ENCODE results near the gene MAP2K7.
A peak's percentile ranks its signal among the peaks of the same experiment; 100 is the strongest.

MAP2K7 gene

DNA sequence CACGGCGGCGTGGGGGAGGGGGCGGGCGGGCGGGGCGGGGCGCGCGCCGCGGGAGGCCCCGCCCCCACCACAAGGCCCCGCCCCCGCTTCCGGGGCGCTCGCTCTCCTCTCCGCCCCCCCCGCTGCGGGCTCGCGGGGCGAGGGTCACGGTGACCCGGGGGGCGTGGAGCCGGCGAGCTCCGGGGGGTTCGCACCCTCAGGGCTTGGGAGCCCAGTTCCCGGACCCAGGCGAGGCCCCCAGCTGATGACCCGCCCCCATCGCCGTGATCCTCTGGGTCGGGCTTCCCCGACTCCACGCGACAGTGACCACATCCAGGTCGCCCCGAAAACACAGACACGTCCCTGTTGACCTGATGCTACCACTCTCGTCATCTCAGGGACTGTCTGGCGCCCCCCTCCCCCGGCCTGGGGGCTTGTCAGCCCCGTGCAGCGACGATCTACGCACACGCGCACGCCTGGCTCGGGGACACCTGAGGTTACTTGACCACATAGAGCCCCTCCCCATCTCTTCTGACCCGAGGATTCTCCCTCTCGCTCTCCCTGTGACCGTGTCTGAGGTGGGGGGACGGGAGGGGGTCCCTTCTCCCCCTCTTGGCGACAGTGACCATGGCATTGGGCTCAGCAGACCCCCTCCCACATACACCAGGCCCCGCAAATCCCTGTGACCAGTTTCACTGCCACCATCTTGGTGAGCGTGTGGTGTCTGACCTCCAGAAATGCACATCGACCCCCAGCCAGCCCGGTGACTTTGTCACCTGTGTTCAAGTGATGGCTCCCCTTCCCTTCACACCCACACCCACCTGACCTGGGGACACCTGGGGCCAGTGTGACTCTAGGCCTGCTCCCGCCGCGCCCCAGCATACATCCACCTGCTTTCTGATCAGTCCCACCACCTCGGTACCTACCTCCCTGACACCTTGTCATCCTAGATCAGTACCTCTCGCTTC, 670 bp downstream of the MAP2K7 start:
- H3K4me3 Mint-ChIP-seq: peak overlapping the region; percentile 88
- H3K27ac Mint-ChIP-seq: peak overlapping the region; percentile 92
- peaks cover 22% of the 10 kb centered on the region for H3K4me1 Mint-ChIP-seq (ENCODE audit: low read depth)
- peak; percentile 70 for DNase-seq (ENCODE audit: low spot score)
- H3K36me3 Mint-ChIP-seq (ENCODE audit: low read depth): peaks cover 12% of the 10 kb centered on the region
- H3K9me3 Mint-ChIP-seq: no peaks in the 10 kb centered on the region
- peaks cover 3% of the 10 kb centered on the region for H3K27me3 Mint-ChIP-seq (ENCODE audit: low read depth)

DNA sequence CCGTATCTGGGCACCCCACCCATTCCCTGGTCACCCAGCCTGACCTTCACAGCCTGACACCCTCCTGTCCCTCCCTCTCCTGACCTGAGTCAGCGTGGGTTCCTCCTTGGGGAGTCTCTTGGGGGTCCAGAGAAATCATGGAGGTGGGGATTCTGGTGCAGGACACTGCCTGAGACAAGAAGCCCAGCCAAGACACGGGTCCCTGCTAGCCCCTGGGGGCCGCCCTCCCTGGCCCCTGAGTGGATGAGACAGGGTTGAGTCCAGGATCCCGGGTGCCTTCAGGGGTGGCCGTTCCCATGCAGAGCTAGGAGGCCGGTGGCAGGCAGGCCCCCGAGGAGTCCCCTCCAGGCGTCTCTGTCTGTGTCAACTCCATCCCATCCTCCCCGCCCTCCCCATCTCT, 1.6 kb downstream of the MAP2K7 start:
- Mint-ChIP-seq H3K27me3 (ENCODE audit: low read depth) (peaks cover 3% of the 10 kb centered on the region), H3K4me3 (peak overlapping the region; percentile 88), H3K9me3 (no peaks in the 10 kb centered on the region), H3K27ac (peak overlapping the region; percentile 89), H3K36me3 (ENCODE audit: low read depth) (peaks cover 12% of the 10 kb centered on the region), H3K4me1 (ENCODE audit: low read depth) (peaks cover 22% of the 10 kb centered on the region)
- no peak for DNase-seq (ENCODE audit: low spot score)

DNA sequence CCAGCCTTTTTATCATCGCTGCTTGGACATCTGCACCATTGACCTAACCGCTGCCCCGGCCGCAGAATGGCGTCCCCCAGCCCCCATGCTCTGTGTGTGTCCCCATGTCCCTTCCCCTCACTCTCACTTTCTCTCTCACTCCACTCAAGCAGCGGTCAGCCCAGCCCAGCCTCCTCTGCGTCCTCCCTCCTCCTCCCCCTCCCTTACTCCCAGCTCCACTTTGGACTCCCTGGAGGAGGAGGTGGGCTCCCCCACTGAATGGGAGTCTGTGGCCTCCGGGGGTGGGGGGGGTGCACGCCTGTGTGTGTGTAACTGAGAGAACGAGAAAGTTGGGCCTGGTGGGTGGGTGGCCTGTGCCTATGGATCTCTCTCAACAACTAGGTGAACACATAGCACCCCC, 2.2 kb downstream of the MAP2K7 start:
- Mint-ChIP-seq H3K27ac (peak overlapping the region; percentile 86), H3K27me3 (ENCODE audit: low read depth) (peaks cover 3% of the 10 kb centered on the region), H3K36me3 (ENCODE audit: low read depth) (peaks cover 15% of the 10 kb centered on the region), H3K4me1 (ENCODE audit: low read depth) (peaks cover 22% of the 10 kb centered on the region), H3K9me3 (no peaks in the 10 kb centered on the region), H3K4me3 (peak overlapping the region; percentile 80)
- no peak for DNase-seq (ENCODE audit: low spot score)

GRCh38 chr19:7907122-7907521, 3.4 kb downstream of the MAP2K7 start:
- H3K4me1 Mint-ChIP-seq (ENCODE audit: low read depth): peaks cover 20% of the 10 kb centered on the region
- no peak overlapping the region for H3K4me3 Mint-ChIP-seq
- no peak overlapping the region for H3K27ac Mint-ChIP-seq
- H3K27me3 Mint-ChIP-seq (ENCODE audit: low read depth): peaks cover 3% of the 10 kb centered on the region
- DNase-seq (ENCODE audit: low spot score): no peak
- H3K9me3 Mint-ChIP-seq: no peaks in the 10 kb centered on the region
- peaks cover 22% of the 10 kb centered on the region for H3K36me3 Mint-ChIP-seq (ENCODE audit: low read depth)

DNA sequence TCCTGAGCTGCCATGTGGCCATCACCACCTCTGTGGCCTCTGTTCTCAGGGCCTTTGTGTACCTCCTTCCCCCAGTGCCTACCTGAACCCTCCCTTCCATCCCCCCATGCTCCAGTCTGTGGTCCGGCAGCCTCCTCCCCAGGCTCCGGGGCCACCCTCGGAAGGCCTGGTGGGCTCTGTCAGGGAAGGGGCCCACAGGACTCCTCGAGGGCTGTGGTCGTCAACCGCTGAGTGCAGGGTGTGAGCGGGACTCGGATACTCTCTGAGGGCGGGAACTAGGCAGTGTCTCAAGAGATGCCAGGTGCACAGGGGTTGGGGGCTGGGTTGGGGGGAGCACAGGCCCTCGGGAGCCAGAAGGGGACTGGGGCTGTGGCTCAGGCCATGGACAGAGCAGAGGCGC, 3.9 kb downstream of the MAP2K7 start:
- no peaks in the 10 kb centered on the region for H3K9me3 Mint-ChIP-seq
- H3K4me3 Mint-ChIP-seq: no peak overlapping the region
- DNase-seq (ENCODE audit: low spot score): no peak
- no peak overlapping the region for H3K27ac Mint-ChIP-seq
- peaks cover 18% of the 10 kb centered on the region for H3K4me1 Mint-ChIP-seq (ENCODE audit: low read depth)
- H3K36me3 Mint-ChIP-seq (ENCODE audit: low read depth): peaks cover 23% of the 10 kb centered on the region
- peaks cover 3% of the 10 kb centered on the region for H3K27me3 Mint-ChIP-seq (ENCODE audit: low read depth)

- Mint-ChIP-seq H3K36me3 (ENCODE audit: low read depth) (peaks cover 29% of the 10 kb centered on the region), H3K9me3 (no peaks in the 10 kb centered on the region), H3K4me1 (ENCODE audit: low read depth) (peaks cover 12% of the 10 kb centered on the region), H3K27ac (no peak overlapping the region), H3K27me3 (ENCODE audit: low read depth) (peaks cover 3% of the 10 kb centered on the region), H3K4me3 (no peak overlapping the region)
- no peak for DNase-seq (ENCODE audit: low spot score)
Measured at GRCh38 chr19:7908078-7908699, 4.5 kb downstream of the MAP2K7 start.

GRCh38 chr19:7908742-7909461, 5.2 kb downstream of the MAP2K7 start:
- H3K27me3 Mint-ChIP-seq (ENCODE audit: low read depth): no peaks in the 10 kb centered on the region
- no peaks in the 10 kb centered on the region for H3K9me3 Mint-ChIP-seq
- peaks cover 12% of the 10 kb centered on the region for H3K4me1 Mint-ChIP-seq (ENCODE audit: low read depth)
- no peak for DNase-seq (ENCODE audit: low spot score)
- H3K4me3 Mint-ChIP-seq: no peak overlapping the region
- peaks cover 30% of the 10 kb centered on the region for H3K36me3 Mint-ChIP-seq (ENCODE audit: low read depth)
- no peak overlapping the region for H3K27ac Mint-ChIP-seq

DNA sequence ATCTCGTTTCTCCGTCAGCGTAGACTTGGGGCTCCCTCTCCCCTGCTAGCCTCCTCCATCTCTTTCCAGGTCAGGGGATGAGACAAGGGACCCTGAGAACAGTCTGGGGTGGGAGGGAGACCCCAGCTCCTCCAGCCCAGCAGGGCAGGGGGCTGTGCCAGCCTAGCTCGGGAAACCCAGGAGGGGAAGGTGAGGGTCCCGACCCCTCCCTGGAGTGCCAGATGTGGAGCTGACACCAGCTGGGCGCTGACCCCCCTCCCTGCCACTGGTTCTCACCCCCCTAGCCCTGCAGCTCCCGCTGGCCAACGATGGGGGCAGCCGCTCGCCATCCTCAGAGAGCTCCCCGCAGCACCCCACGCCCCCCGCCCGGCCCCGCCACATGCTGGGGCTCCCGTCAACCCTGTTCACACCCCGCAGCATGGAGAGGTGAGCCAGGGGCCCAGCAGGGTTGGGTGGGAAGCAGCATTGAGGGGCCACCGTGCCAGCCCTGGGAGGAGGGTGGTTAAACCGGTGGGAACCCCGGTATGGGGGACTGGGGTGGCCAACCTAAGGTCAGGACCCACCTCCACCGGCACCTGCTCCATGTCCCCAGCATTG, 5.9 kb downstream of the MAP2K7 start:
- no peak for DNase-seq (ENCODE audit: low spot score)
- Mint-ChIP-seq H3K4me1 (ENCODE audit: low read depth) (peaks cover 10% of the 10 kb centered on the region), H3K27ac (no peak overlapping the region), H3K36me3 (ENCODE audit: low read depth) (peaks cover 28% of the 10 kb centered on the region), H3K9me3 (no peaks in the 10 kb centered on the region), H3K4me3 (no peak overlapping the region), H3K27me3 (ENCODE audit: low read depth) (no peaks in the 10 kb centered on the region)

DNA sequence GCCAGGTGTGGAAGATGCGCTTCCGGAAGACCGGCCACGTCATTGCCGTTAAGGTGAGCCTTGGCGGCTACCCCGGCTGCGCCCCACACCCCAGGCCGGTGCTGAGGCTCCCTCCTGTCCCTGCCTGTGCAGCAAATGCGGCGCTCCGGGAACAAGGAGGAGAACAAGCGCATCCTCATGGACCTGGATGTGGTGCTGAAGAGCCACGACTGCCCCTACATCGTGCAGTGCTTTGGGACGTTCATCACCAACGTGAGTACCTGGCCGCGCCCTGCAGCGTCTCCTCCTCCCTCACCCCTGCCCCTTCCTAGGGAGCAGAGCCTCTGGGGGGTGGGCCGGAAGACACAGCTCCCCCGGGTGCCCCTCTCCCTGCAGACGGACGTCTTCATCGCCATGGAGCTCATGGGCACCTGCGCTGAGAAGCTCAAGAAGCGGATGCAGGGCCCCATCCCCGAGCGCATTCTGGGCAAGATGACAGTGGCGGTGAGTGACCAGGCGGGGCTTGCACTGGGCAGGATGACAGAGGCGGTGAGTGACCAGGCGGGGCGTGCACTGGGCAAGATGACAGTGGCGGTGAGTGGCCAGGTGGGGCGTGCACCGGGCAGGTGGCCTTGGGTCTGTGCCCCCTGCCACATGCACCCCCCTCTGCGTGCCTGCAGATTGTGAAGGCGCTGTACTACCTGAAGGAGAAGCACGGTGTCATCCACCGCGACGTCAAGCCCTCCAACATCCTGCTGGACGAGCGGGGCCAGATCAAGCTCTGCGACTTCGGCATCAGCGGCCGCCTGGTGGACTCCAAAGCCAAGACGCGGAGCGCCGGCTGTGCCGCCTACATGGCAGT, 6.9 kb downstream of the MAP2K7 start:
- Mint-ChIP-seq H3K4me1 (ENCODE audit: low read depth) (peaks cover 3% of the 10 kb centered on the region), H3K27me3 (ENCODE audit: low read depth) (peaks cover 3% of the 10 kb centered on the region), H3K9me3 (no peaks in the 10 kb centered on the region), H3K27ac (no peak overlapping the region), H3K4me3 (no peak overlapping the region), H3K36me3 (ENCODE audit: low read depth) (peaks cover 21% of the 10 kb centered on the region)
- no peak for DNase-seq (ENCODE audit: low spot score)

- DNase-seq (ENCODE audit: low spot score): no peak
- H3K4me3 Mint-ChIP-seq: no peak overlapping the region
- peaks cover 1% of the 10 kb centered on the region for H3K4me1 Mint-ChIP-seq (ENCODE audit: low read depth)
- no peak overlapping the region for H3K27ac Mint-ChIP-seq
- H3K9me3 Mint-ChIP-seq: no peaks in the 10 kb centered on the region
- H3K27me3 Mint-ChIP-seq (ENCODE audit: low read depth): peaks cover 8% of the 10 kb centered on the region
- H3K36me3 Mint-ChIP-seq (ENCODE audit: low read depth): peaks cover 18% of the 10 kb centered on the region
Measured at GRCh38 chr19:7911508-7912143, 7.9 kb downstream of the MAP2K7 start.

- no peak for DNase-seq (ENCODE audit: low spot score)
- Mint-ChIP-seq H3K4me3 (no peak overlapping the region), H3K36me3 (ENCODE audit: low read depth) (peaks cover 18% of the 10 kb centered on the region), H3K27me3 (ENCODE audit: low read depth) (peaks cover 12% of the 10 kb centered on the region), H3K4me1 (ENCODE audit: low read depth) (peaks cover 5% of the 10 kb centered on the region), H3K9me3 (no peaks in the 10 kb centered on the region), H3K27ac (no peak overlapping the region)
Measured at GRCh38 chr19:7912144-7912696, 8.5 kb downstream of the MAP2K7 start.

DNA sequence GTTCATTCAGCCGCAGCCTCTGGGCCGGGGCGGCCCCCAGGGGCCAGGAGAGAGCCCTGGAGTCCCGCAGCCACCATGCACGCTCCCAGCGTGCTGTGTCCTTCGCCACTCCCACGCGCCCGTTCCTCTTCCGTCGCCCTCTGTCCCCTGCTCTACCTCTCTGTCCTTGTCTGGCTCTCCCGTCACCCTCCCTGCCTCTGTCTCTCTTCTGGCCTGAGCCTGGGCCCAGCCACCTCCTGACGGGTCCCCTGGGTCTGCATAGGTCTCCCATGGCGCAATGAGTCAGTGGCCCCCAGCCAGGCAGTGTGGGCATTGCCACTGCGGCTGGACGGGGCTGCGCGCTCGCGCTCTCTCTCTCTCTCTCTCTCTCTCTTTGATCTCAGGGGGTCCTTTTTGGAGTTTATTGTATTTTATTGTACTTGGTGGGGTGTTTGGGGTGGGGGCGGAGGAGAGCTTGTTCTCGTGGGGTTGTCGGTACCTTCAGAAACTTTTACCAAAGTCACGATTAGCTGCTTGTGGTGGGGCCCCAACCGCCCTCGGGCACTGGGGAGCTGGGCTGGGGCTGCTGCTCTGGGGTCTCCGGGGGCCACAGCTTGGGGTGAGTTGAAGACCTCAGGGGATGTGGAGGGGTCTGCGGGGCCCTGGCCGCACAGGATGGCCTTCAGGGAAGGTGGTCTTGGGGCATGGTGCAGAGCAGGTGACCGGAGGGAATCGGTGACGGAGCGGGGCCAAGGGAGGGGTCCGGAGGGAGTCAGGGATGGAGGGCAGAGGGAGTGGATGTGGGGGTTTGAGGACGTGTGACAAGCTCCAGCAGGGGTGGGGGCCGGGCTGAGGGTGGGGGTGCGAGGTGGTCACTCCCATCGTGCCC, 9.3 kb downstream of the MAP2K7 start:
- Mint-ChIP-seq H3K4me1 (ENCODE audit: low read depth) (peaks cover 6% of the 10 kb centered on the region), H3K9me3 (no peaks in the 10 kb centered on the region), H3K27me3 (ENCODE audit: low read depth) (peaks cover 15% of the 10 kb centered on the region), H3K36me3 (ENCODE audit: low read depth) (peaks cover 18% of the 10 kb centered on the region), H3K4me3 (no peak overlapping the region), H3K27ac (no peak overlapping the region)
- no peak for DNase-seq (ENCODE audit: low spot score)

Data from T-helper 2 cell treated with Interferon-gamma antibody and Interleukin-4, amounts not matched to agents 5 μg/mL and 100 μg/mL, for 36 hours (primary cell).